Endothelial cell of umbilical vein (primary cell): Measurements from ENCODE around the gene NKAIN4. TPM values are rescaled to one million over a fixed set of nuclear protein-coding genes. Genes with fewer than 3 reads are reported as not detected.

Experiments used
- BruUV-seq: library from RNA; stranded (reverse); fragments of 400-500 nt; replicated peaks from 2 replicates; lab custom pipeline; 2021; lab: Mats Ljungman, UMichigan
- CTCF ChIA-PET: fragments of 300-600, 350-600 bp; sonication (Branson Sonifier 250); formaldehyde crosslinking; loops from one replicate; lab custom pipeline; 2021; ENCODE audit warnings: antibody characterized with exemption, inconsistent platforms; lab: Charles Lee
- POLR2A ChIA-PET: fragments of 300-600, 350-600 bp; sonication (Branson Sonifier 250); formaldehyde crosslinking; loops from one replicate; lab custom pipeline; 2021; ENCODE audit warnings: antibody characterized with exemption, inconsistent platforms; lab: Charles Lee
- DNase-seq: peaks from one replicate; pipeline ENCODE4 v3.0.0-alpha.2; 2011; ENCODE audit warnings: low read depth, low spot score
- FAIRE-seq: peaks from 2 replicates; lab custom pipeline; 2011; peaks lifted over from hg19 to GRCh38; lab: Jason Lieb, UNC
- H2AFZ ChIP-seq: 2 replicates; pipeline ENCODE4 v1.6.0; 2012; ENCODE audit warnings: low read depth, low read length, control low read depth, inconsistent platforms
- H3K27ac ChIP-seq: 2 replicates; pipeline ENCODE4 v1.5.1; 2011; ENCODE audit warnings: low read depth, mild to moderate bottlenecking, control low read depth, low read length, moderate library complexity; ENCODE audit not compliant: insufficient read depth
- H3K27me3 ChIP-seq, 2 experiments: 2 replicates each; pipeline versions ENCODE4 v1.6.0 to v1.6.1; 2011; ENCODE audit warnings: low read length in 2 of 2, mixed read lengths in 1 of 2; ENCODE audit not compliant: control insufficient read depth in 2 of 2, insufficient read depth in 2 of 2
- H3K36me3 ChIP-seq, 2 experiments: 2 replicates in 1 of 2; 3 replicates in 1 of 2; pipeline ENCODE4 v1.5.1; 2011; ENCODE audit warnings: low read length in 2 of 2, mild to moderate bottlenecking in 1 of 2, moderate library complexity in 1 of 2; ENCODE audit not compliant: control insufficient read depth in 2 of 2, insufficient read depth in 2 of 2; ENCODE audit errors: extremely low read depth in 1 of 2
- H3K4me1 ChIP-seq: 3 replicates; pipeline ENCODE4 v1.5.1; 2011; ENCODE audit warnings: mild to moderate bottlenecking, low read length; ENCODE audit not compliant: control insufficient read depth, insufficient read depth; ENCODE audit errors: extremely low read depth
- H3K4me2 ChIP-seq: 2 replicates; pipeline ENCODE4 v1.6.1; 2011; ENCODE audit warnings: low read length, control low read depth, mixed read lengths; ENCODE audit not compliant: insufficient read depth
- H3K4me3 ChIP-seq, 3 experiments: fragments of 200-600 bp in 1 of 3; sonication (generic), shearing (Covaris generic) in 1 of 3; replicated peaks in 1 of 3; 2 replicates each; pipeline ENCODE4 v1.5.1; 2011 to 2016; ENCODE audit warnings: control low read depth in 3 of 3, low read length in 3 of 3, mild to moderate bottlenecking in 2 of 3, inconsistent platforms in 1 of 3, low read depth in 1 of 3, moderate library complexity in 1 of 3; ENCODE audit not compliant: insufficient read depth in 1 of 3
- H3K79me2 ChIP-seq: 2 replicates; pipeline ENCODE4 v1.6.0; 2012; ENCODE audit warnings: low read length, inconsistent platforms; ENCODE audit not compliant: control insufficient read depth, insufficient read depth
- H3K9ac ChIP-seq: replicated peaks from 2 replicates; pipeline ENCODE3; 2011; ENCODE audit warnings: low read length, control low read depth; ENCODE audit not compliant: insufficient read depth; ENCODE audit errors: extremely low read depth
- H3K9me1 ChIP-seq: replicated peaks from 3 replicates; pipeline ENCODE4 v1.6.0; 2011; ENCODE audit warnings: mild to moderate bottlenecking, low read length; ENCODE audit not compliant: control insufficient read depth, insufficient read depth; ENCODE audit errors: extremely low read depth
- H3K9me3 ChIP-seq: replicated peaks from 2 replicates; pipeline ENCODE4 v1.5.1; 2012; ENCODE audit warnings: low read length, inconsistent platforms; ENCODE audit not compliant: control insufficient read depth, insufficient read depth
- H4K20me1 ChIP-seq: replicated peaks from 2 replicates; pipeline ENCODE3; 2011; ENCODE audit warnings: mild to moderate bottlenecking, low read length; ENCODE audit not compliant: control insufficient read depth, insufficient read depth; ENCODE audit errors: extremely low read depth
- CTCF ChIP-seq, 2 donors: IDR thresholded peaks; 1 replicate in 1 of 2; 2 replicates in 1 of 2; pipeline ENCODE4 v1.5.1; 2011; ENCODE audit warnings: low read length in 2 of 2, mild to moderate bottlenecking in 2 of 2, moderate library complexity in 2 of 2, control low read depth in 1 of 2, inconsistent platforms in 1 of 2, low read depth in 1 of 2; ENCODE audit not compliant: insufficient read depth in 1 of 2; ENCODE audit errors: extremely low read depth in 1 of 2
- EZH2 ChIP-seq: IDR thresholded peaks from 2 replicates; pipeline ENCODE4 v1.6.1; 2012; ENCODE audit warnings: borderline replicate concordance, low read depth, mild to moderate bottlenecking, moderate library complexity, low read length, inconsistent platforms; ENCODE audit not compliant: severe bottlenecking
- FOS ChIP-seq: IDR thresholded peaks from 2 replicates; pipeline ENCODE4 v1.6.1; 2011; ENCODE audit warnings: mild to moderate bottlenecking, low read length, moderate library complexity, borderline replicate concordance; ENCODE audit not compliant: insufficient read depth
- GATA2 ChIP-seq: IDR thresholded peaks from 2 replicates; pipeline ENCODE4 v1.7.0; 2011; ENCODE audit warnings: low read depth, mild to moderate bottlenecking, moderate library complexity, mixed read lengths, low read length; ENCODE audit not compliant: insufficient read length, insufficient read depth
- JUN ChIP-seq: IDR thresholded peaks from 2 replicates; pipeline ENCODE4 v1.6.1; 2011; ENCODE audit warnings: borderline replicate concordance, low read depth; ENCODE audit not compliant: insufficient read length, insufficient read depth
- MAX ChIP-seq: IDR thresholded peaks from 2 replicates; pipeline ENCODE4 v1.6.1; 2011; ENCODE audit not compliant: insufficient read depth, insufficient read length
- MYC ChIP-seq: IDR thresholded peaks from one replicate; pipeline ENCODE4 v1.6.1; 2011; ENCODE audit warnings: mild to moderate bottlenecking, low read depth, low read length
- POLR2A ChIP-seq: IDR thresholded peaks from 2 replicates; pipeline ENCODE4 v1.6.1; 2012; ENCODE audit warnings: low read depth, mild to moderate bottlenecking, control low read depth, low read length
- POLR2AphosphoS5 ChIP-seq: IDR thresholded peaks from 2 replicates; pipeline ENCODE4 v1.6.1; 2012; ENCODE audit warnings: low read depth, mild to moderate bottlenecking, control low read depth, low read length, moderate library complexity; ENCODE audit not compliant: insufficient read depth
- dilution Hi-C: fragments of 300-500 bp; cut with MboI; formaldehyde crosslinking; loops from one replicate; pipeline ENCODE4 v1.15.0; 2019; ENCODE audit warnings: low sequenced_read_pairs; ENCODE audit not compliant: extremely low pct_ligation_motif_present
- intact Hi-C: fragments of 100-400 bp; cut with micrococcal nuclease; formaldehyde crosslinking; loops from one replicate; pipeline ENCODE4 v1.10.0; 2022
- polyA plus RNA-seq, 4 experiments: library from polyadenylated mRNA; depleted of rRNA in 3 of 4; stranded (reverse) in 3 of 4; unstranded in 1 of 4; fragments of >200 nt; gene quantifications; 2 replicates each; pipeline versions ENCODE4 v1.2.1 to v1.2.3, GENCODE V29; 2011 to 2012; ENCODE audit warnings: missing spikeins in 1 of 4
- total RNA-seq: library from RNA; stranded (reverse); gene quantifications from 2 replicates; pipeline ENCODE4 v1.2.3, GENCODE V29; 2021

NKAIN4 gene
- total and polyA plus RNA-seq, 2 donors (not counting 3 experiments of a cell fraction or from before 2014, with no cell fraction given), result 0.04 TPM; not detected in 1

- Histone ChIP-seq H2AFZ (no peak overlapping the region), H3K9me3 (no peaks in the 10 kb centered on the region), H3K4me2 (no peak overlapping the region), H3K9ac (no peak overlapping the region), H3K4me3 (no peak overlapping the region), H3K79me2 (peaks cover 31% of the 10 kb centered on the region), H3K27me3 (no peaks in the 10 kb centered on the region), H4K20me1 (peaks cover 4% of the 10 kb centered on the region), H3K27ac (no peak overlapping the region), H3K9me1 (no peaks in the 10 kb centered on the region), H3K4me1 (peaks cover 10% of the 10 kb centered on the region), H3K36me3 (peaks cover 6 to 7% of the 10 kb centered on the region in 2 experiments)
- intact Hi-C loops, result loop anchor here (5.0 kb wide), 1 partner anchor 35 kb away; no protein-coding TSS in a partner anchor
- DNase-seq (no peak), FAIRE-seq (no peak)
- CTCF ChIA-PET, result interaction anchor here (1.2 to 3.7 kb wide), 2 partner anchors 11 to 13 kb away, joined by 3 to 15 read pairs; no protein-coding TSS in a partner anchor
- POLR2A ChIA-PET, result no interaction called here
- TF ChIP-seq POLR2AphosphoS5 (no peak), CTCF (IDR thresholded peaks at IDR 0.05; ENCODE audit: extremely low read depth in 1 of 2, insufficient read depth in 1 of 2, low read depth in 1 of 2, low read length in 2 of 2) (no peak), GATA2 (no peak), POLR2A (no peak), MAX (no peak), FOS (no peak), MYC (no peak), JUN (no peak), EZH2 (no peak)
- BruUV-seq, result no TSS peak
- dilution Hi-C loops, result no loop called here
These were observed 36.6 kb downstream of the NKAIN4 start for GRCh38 chr20:63217706-63218105.
